ENCODE data around the gene UBA1. TPM values are rescaled to one million over a fixed set of nuclear protein-coding genes. Genes with fewer than 3 reads are reported as not detected.

The UBA1 gene
- total RNA-seq, 1 experiment from 2014 or later = 275 TPM

GRCh38 chrX:47166126-47166525 is 27.5 kb upstream of the UBA1 start:
- Histone ChIP-seq H3K27me3 (ENCODE audit: insufficient read depth, low read length) (no peaks in the 10 kb centered on the region), H3K79me2 (ENCODE audit: insufficient read depth, low read length) (peaks cover 58% of the 10 kb centered on the region), H3K9me2 (ENCODE audit: insufficient read depth) (no peaks in the 10 kb centered on the region), H3K4me3 (replicated peaks in 1 of 2; ENCODE audit: low read depth in 1 of 2, low read length in 2 of 2) (no peak overlapping the region), H3K4me1 (ENCODE audit: control insufficient read depth in 1 of 2, insufficient read depth in 2 of 2, low read length in 2 of 2) (no peaks in the 10 kb centered on the region), H3K36me3 (ENCODE audit: control insufficient read depth in 1 of 2, insufficient read depth in 2 of 2, low read length in 2 of 2) (no peaks in the 10 kb centered on the region), H2AFZ (ENCODE audit: low read depth, low read length, poor library complexity, severe bottlenecking) (no peak overlapping the region), H3K9me3 (ENCODE audit: control insufficient read depth in 1 of 2, insufficient read depth in 1 of 2, low read depth in 1 of 2, low read length in 2 of 2) (no peaks in the 10 kb centered on the region), H3K4me2 (ENCODE audit: low read length) (no peak overlapping the region), H3K27ac (ENCODE audit: low read depth, low read length) (no peak overlapping the region), H3K9ac (ENCODE audit: low read length) (no peak overlapping the region), H4K20me1 (ENCODE audit: insufficient read depth) (no peaks in the 10 kb centered on the region)
- BruUV-seq (replicated peaks) = no TSS peak
- ATAC-seq (no peak), DNase-seq (ENCODE audit: low read depth, low spot score) (no peak)
- no peak for TF ChIP-seq CEBPB (IDR thresholded peaks at IDR 0.05; ENCODE audit: low read depth)
- TF ChIP-seq, protein P1, sequence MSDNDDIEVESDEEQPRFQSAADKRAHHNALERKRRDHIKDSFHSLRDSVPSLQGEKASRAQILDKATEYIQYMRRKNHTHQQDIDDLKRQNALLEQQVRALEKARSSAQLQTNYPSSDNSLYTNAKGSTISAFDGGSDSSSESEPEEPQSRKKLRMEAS (IDR thresholded peaks at IDR 0.05) = no peak
- ChIA-PET POLR2A (no interaction called here), RAD21 (ENCODE audit: low non-redundant PET in 1 of 2, low total read pairs in 2 of 2, uncharacterized antibody in 2 of 2, unreplicated experiment in 2 of 2) (no interaction called here), CTCF (no interaction called here)
- intact Hi-C loops (cut with micrococcal nuclease) = no loop called here

GRCh38 chrX:47168495-47169073 is 25.0 kb upstream of the UBA1 start:
- DNase-seq (ENCODE audit: low read depth, low spot score) (no peak), ATAC-seq (no peak)
- H4K20me1 ChIP-seq (ENCODE audit: insufficient read depth) = no peaks in the 10 kb centered on the region
- peaks cover 35% of the 10 kb centered on the region for H3K79me2 ChIP-seq (ENCODE audit: insufficient read depth, low read length)
- H3K9me2 ChIP-seq (ENCODE audit: insufficient read depth) = no peaks in the 10 kb centered on the region
- no peak overlapping the region for H3K4me3 ChIP-seq (replicated peaks in 1 of 2; ENCODE audit: low read depth in 1 of 2, low read length in 2 of 2)
- H2AFZ ChIP-seq (ENCODE audit: low read depth, low read length, poor library complexity, severe bottlenecking) = no peak overlapping the region
- POLR2A ChIA-PET = no interaction called here
- RAD21 ChIA-PET (ENCODE audit: low non-redundant PET in 1 of 2, low total read pairs in 2 of 2, uncharacterized antibody in 2 of 2, unreplicated experiment in 2 of 2) = no interaction called here
- no peak overlapping the region for H3K27ac ChIP-seq (ENCODE audit: low read depth, low read length)
- no peak overlapping the region for H3K4me2 ChIP-seq (ENCODE audit: low read length)
- no TSS peak for BruUV-seq (replicated peaks)
- TF ChIP-seq CTCF (IDR thresholded peaks at IDR 0.05 in 2 of 3, conservative IDR thresholded peaks at IDR 0.05 in 1 of 3; ENCODE audit: borderline replicate concordance in 1 of 3, insufficient read depth in 1 of 3, low read depth in 2 of 3, low read length in 2 of 3) = no peak
- TF ChIP-seq, protein P1 (IDR thresholded peaks at IDR 0.05) = no peak
- TF ChIP-seq, protein P2, sequence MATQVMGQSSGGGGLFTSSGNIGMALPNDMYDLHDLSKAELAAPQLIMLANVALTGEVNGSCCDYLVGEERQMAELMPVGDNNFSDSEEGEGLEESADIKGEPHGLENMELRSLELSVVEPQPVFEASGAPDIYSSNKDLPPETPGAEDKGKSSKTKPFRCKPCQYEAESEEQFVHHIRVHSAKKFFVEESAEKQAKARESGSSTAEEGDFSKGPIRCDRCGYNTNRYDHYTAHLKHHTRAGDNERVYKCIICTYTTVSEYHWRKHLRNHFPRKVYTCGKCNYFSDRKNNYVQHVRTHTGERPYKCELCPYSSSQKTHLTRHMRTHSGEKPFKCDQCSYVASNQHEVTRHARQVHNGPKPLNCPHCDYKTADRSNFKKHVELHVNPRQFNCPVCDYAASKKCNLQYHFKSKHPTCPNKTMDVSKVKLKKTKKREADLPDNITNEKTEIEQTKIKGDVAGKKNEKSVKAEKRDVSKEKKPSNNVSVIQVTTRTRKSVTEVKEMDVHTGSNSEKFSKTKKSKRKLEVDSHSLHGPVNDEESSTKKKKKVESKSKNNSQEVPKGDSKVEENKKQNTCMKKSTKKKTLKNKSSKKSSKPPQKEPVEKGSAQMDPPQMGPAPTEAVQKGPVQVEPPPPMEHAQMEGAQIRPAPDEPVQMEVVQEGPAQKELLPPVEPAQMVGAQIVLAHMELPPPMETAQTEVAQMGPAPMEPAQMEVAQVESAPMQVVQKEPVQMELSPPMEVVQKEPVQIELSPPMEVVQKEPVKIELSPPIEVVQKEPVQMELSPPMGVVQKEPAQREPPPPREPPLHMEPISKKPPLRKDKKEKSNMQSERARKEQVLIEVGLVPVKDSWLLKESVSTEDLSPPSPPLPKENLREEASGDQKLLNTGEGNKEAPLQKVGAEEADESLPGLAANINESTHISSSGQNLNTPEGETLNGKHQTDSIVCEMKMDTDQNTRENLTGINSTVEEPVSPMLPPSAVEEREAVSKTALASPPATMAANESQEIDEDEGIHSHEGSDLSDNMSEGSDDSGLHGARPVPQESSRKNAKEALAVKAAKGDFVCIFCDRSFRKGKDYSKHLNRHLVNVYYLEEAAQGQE (IDR thresholded peaks at IDR 0.05; ENCODE audit: low read depth) = no peak
- no peak for TF ChIP-seq ZNF274 (IDR thresholded peaks at IDR 0.05; ENCODE audit: low read depth, low read length)
- no peak for TF ChIP-seq ELF1 (IDR thresholded peaks at IDR 0.05; ENCODE audit: borderline replicate concordance, low read depth)
- TF ChIP-seq ZFX (IDR thresholded peaks at IDR 0.05) = no peak
- TF ChIP-seq EZH2 (IDR thresholded peaks at IDR 0.05) = no peak
- no peak for TF ChIP-seq SRF (IDR thresholded peaks at IDR 0.05; ENCODE audit: low read depth)
- no peaks in the 10 kb centered on the region for H3K36me3 ChIP-seq (ENCODE audit: control insufficient read depth in 1 of 2, insufficient read depth in 2 of 2, low read length in 2 of 2)
- no peaks in the 10 kb centered on the region for H3K27me3 ChIP-seq (ENCODE audit: insufficient read depth, low read length)
- intact Hi-C loops (cut with micrococcal nuclease) = no loop called here
- H3K4me1 ChIP-seq (ENCODE audit: control insufficient read depth in 1 of 2, insufficient read depth in 2 of 2, low read length in 2 of 2) = no peaks in the 10 kb centered on the region
- H3K9me3 ChIP-seq (ENCODE audit: control insufficient read depth in 1 of 2, insufficient read depth in 1 of 2, low read depth in 1 of 2, low read length in 2 of 2) = no peaks in the 10 kb centered on the region
- H3K9ac ChIP-seq (ENCODE audit: low read length) = no peak overlapping the region
- CTCF ChIA-PET = no interaction called here
